Activated B cell treated with CpG ODN at 0.5 μM for 24 hours (primary cell): Measurements from ENCODE around the gene CTCFL. TPM values are rescaled to one million over a fixed set of nuclear protein-coding genes. Genes with fewer than 3 reads are reported as not detected.
"Not testable (repeated sequence)": the region's sequence is repeated elsewhere in the genome, so short reads cannot be mapped to it uniquely, and the experiment has no call there.

ENCODE experiments used
- ATAC-seq: fragments of 200-7000 bp; cut with Tn5 transposase; one replicate; pipeline ENCODE4 v1.10.0; 2021; ENCODE audit warnings: low read depth, mild to moderate bottlenecking, moderate library complexity
- CTCF ChIA-PET: fragments of 350-600 bp; sonication (Branson Sonifier 250); formaldehyde crosslinking; loops from one replicate; lab custom pipeline; 2021; ENCODE audit warnings: antibody characterized with exemption; lab: Charles Lee
- POLR2A ChIA-PET: fragments of 350-600 bp; sonication (Branson Sonifier 250); formaldehyde crosslinking; loops from one replicate; lab custom pipeline; 2021; ENCODE audit warnings: antibody characterized with exemption; lab: Charles Lee
- DNase-seq: peaks from one replicate; pipeline ENCODE4 v3.0.0; 2022
- H3K27ac Mint-ChIP-seq: one replicate; pipeline ENCODE4 v1.8.0; 2020; ENCODE audit warnings: mixed read lengths
- H3K27me3 Mint-ChIP-seq: one replicate; pipeline ENCODE4 v1.8.0; 2021; ENCODE audit warnings: mixed read lengths
- H3K36me3 Mint-ChIP-seq: one replicate; pipeline ENCODE4 v1.8.0; 2021; ENCODE audit warnings: low read depth, mixed read lengths
- H3K4me1 Mint-ChIP-seq: one replicate; pipeline ENCODE4 v1.8.0; 2021; ENCODE audit warnings: mixed read lengths
- H3K4me3 Mint-ChIP-seq: one replicate; pipeline ENCODE4 v1.8.0; 2020; ENCODE audit warnings: mild to moderate bottlenecking, mixed read lengths
- H3K9me3 Mint-ChIP-seq: one replicate; pipeline ENCODE4 v1.8.0; 2020; ENCODE audit warnings: mixed read lengths
- CTCF ChIP-seq: fragments of 200-600 bp; IDR thresholded peaks from one replicate; pipeline ENCODE4 v1.8.0; 2022; ENCODE audit warnings: antibody characterized with exemption, mild to moderate bottlenecking
- intact Hi-C: fragments of 100-400 bp; cut with micrococcal nuclease; formaldehyde crosslinking; loops from one replicate; pipeline ENCODE4 v1.15.1; 2024
- total RNA-seq: library from RNA; stranded (reverse); gene quantifications from 2 replicates; pipeline ENCODE4 v1.2.3, GENCODE V29; 2022

CTCFL gene
- total RNA-seq, 1 donor from 2014 or later, result not detected

- no peak for ATAC-seq
- TF ChIP-seq CTCF, result no peak
- Mint-ChIP-seq H3K27ac (no peak overlapping the region), H3K27me3 (peaks cover 2% of the 10 kb centered on the region), H3K4me1 (no peaks in the 10 kb centered on the region), H3K9me3 (no peaks in the 10 kb centered on the region), H3K36me3 (no peaks in the 10 kb centered on the region), H3K4me3 (no peak overlapping the region)
- POLR2A ChIA-PET, result no interaction called here
- DNase-seq, result no peak
- intact Hi-C loops, result no loop called here
- CTCF ChIA-PET, result interaction anchor here (0.7 kb wide), 1 partner anchor 565 kb away, joined by 3 read pairs; no protein-coding TSS in a partner anchor
These were observed 2.4 kb downstream of the CTCFL start for GRCh38 chr20:57522380-57523140.

- POLR2A ChIA-PET, result no interaction called here
- Mint-ChIP-seq H3K27ac (no peak overlapping the region), H3K9me3 (no peaks in the 10 kb centered on the region), H3K4me3 (no peak overlapping the region), H3K27me3 (peaks cover 3% of the 10 kb centered on the region), H3K36me3 (no peaks in the 10 kb centered on the region), H3K4me1 (no peaks in the 10 kb centered on the region)
- ATAC-seq, result no peak
- no peak for DNase-seq
- TF ChIP-seq CTCF, result no peak
- CTCF ChIA-PET, result no interaction called here
- intact Hi-C loops, result no loop called here
These were observed 7.0 kb downstream of the CTCFL start for GRCh38 chr20:57517904-57518303.

GRCh38 chr20:57514273-57514751 is 10.6 kb downstream of the CTCFL start:
- peaks cover 7% of the 10 kb centered on the region for H3K27me3 Mint-ChIP-seq
- H3K36me3 Mint-ChIP-seq, result no peaks in the 10 kb centered on the region
- CTCF ChIA-PET, result interaction anchor here (1.0 kb wide), 1 partner anchor 697 kb away, joined by 3 read pairs; no protein-coding TSS in a partner anchor
- DNase-seq (no peak), ATAC-seq (peak; percentile 31)
- POLR2A ChIA-PET, result no interaction called here
- H3K27ac Mint-ChIP-seq, result no peak overlapping the region
- no peaks in the 10 kb centered on the region for H3K9me3 Mint-ChIP-seq
- H3K4me3 Mint-ChIP-seq, result no peak overlapping the region
- H3K4me1 Mint-ChIP-seq, result no peaks in the 10 kb centered on the region
- intact Hi-C loops, result loop anchor here (1.0 kb wide), 2 partner anchors 80 to 695 kb away; no protein-coding TSS in a partner anchor
- TF ChIP-seq CTCF, result no peak

- no peaks in the 10 kb centered on the region for H3K4me1 Mint-ChIP-seq
- H3K36me3 Mint-ChIP-seq, result no peaks in the 10 kb centered on the region
- intact Hi-C loops, result no loop called here
- ChIA-PET CTCF (no interaction called here), POLR2A (no interaction called here)
- no peak for TF ChIP-seq CTCF
- peaks cover 7% of the 10 kb centered on the region for H3K27me3 Mint-ChIP-seq
- no peaks in the 10 kb centered on the region for H3K9me3 Mint-ChIP-seq
- no peak for DNase-seq
- H3K27ac Mint-ChIP-seq, result no peak overlapping the region
- ATAC-seq, result no peak
- no peak overlapping the region for H3K4me3 Mint-ChIP-seq
These were observed 11.7 kb downstream of the CTCFL start for GRCh38 chr20:57513199-57513598.

- ATAC-seq, result no peak
- CTCF ChIA-PET, result no interaction called here
- Mint-ChIP-seq H3K27me3 (peaks cover 7% of the 10 kb centered on the region), H3K27ac (no peak overlapping the region), H3K36me3 (no peaks in the 10 kb centered on the region), H3K4me3 (no peak overlapping the region), H3K9me3 (no peaks in the 10 kb centered on the region), H3K4me1 (no peaks in the 10 kb centered on the region)
- POLR2A ChIA-PET, result no interaction called here
- intact Hi-C loops, result no loop called here
- TF ChIP-seq CTCF, result no peak
- DNase-seq, result no peak
These were observed 12.5 kb downstream of the CTCFL start for GRCh38 chr20:57512432-57512831.

- H3K36me3 Mint-ChIP-seq, DNase-seq, H3K9me3 Mint-ChIP-seq, H3K27ac Mint-ChIP-seq, H3K4me1 Mint-ChIP-seq, H3K27me3 Mint-ChIP-seq, intact Hi-C loops, POLR2A ChIA-PET, ATAC-seq, CTCF ChIA-PET, H3K4me3 Mint-ChIP-seq: not testable (repeated sequence)
These were observed 13.2 kb downstream of the CTCFL start for GRCh38 chr20:57511709-57512108.
